ENCODE results near the gene FSTL4.
A peak's percentile ranks its signal among the peaks of the same experiment; 100 is the strongest.
"Not testable (repeated sequence)": the region's sequence is repeated elsewhere in the genome, so short reads cannot be mapped to it uniquely, and the experiment has no call there.

Gene FSTL4

GRCh38 chr5:133201310-133201709 lies 411.0 kb downstream of the FSTL4 start:
- H3K4me3 Mint-ChIP-seq = no peak overlapping the region
- H3K9me3 Mint-ChIP-seq = no peaks in the 10 kb centered on the region
- H3K27ac Mint-ChIP-seq = no peak overlapping the region
- no peaks in the 10 kb centered on the region for H3K4me1 Mint-ChIP-seq (ENCODE audit: low read depth)
- no peaks in the 10 kb centered on the region for H3K36me3 Mint-ChIP-seq (ENCODE audit: low read depth)
- peaks cover 17% of the 10 kb centered on the region for H3K27me3 Mint-ChIP-seq (ENCODE audit: low read depth)

- peaks cover 12% of the 10 kb centered on the region for H3K27me3 Mint-ChIP-seq (ENCODE audit: low read depth)
- H3K9me3 Mint-ChIP-seq = no peaks in the 10 kb centered on the region
- H3K27ac Mint-ChIP-seq = no peak overlapping the region
- H3K4me1 Mint-ChIP-seq (ENCODE audit: low read depth) = no peaks in the 10 kb centered on the region
- no peak overlapping the region for H3K4me3 Mint-ChIP-seq
- H3K36me3 Mint-ChIP-seq (ENCODE audit: low read depth) = no peaks in the 10 kb centered on the region
Observed at GRCh38 chr5:133200256-133200655, 412.1 kb downstream of the FSTL4 start.

GRCh38 chr5:133199417-133200178 lies 412.7 kb downstream of the FSTL4 start:
- Mint-ChIP-seq H3K27me3 (ENCODE audit: low read depth) (peaks cover 10% of the 10 kb centered on the region), H3K27ac (no peak overlapping the region), H3K9me3 (no peaks in the 10 kb centered on the region), H3K4me1 (ENCODE audit: low read depth) (no peaks in the 10 kb centered on the region), H3K4me3 (no peak overlapping the region), H3K36me3 (ENCODE audit: low read depth) (no peaks in the 10 kb centered on the region)

- Mint-ChIP-seq H3K27me3 (ENCODE audit: low read depth) (peaks cover 10% of the 10 kb centered on the region), H3K36me3 (ENCODE audit: low read depth) (no peaks in the 10 kb centered on the region), H3K9me3 (no peaks in the 10 kb centered on the region), H3K27ac (no peak overlapping the region), H3K4me3 (no peak overlapping the region), H3K4me1 (ENCODE audit: low read depth) (no peaks in the 10 kb centered on the region)
Observed at GRCh38 chr5:133198511-133198910, 413.8 kb downstream of the FSTL4 start.

- peaks cover 10% of the 10 kb centered on the region for H3K27me3 Mint-ChIP-seq (ENCODE audit: low read depth)
- no peak overlapping the region for H3K27ac Mint-ChIP-seq
Observed at GRCh38 chr5:133196441-133197085, 415.8 kb downstream of the FSTL4 start.

GRCh38 chr5:133195250-133195649 lies 417.1 kb downstream of the FSTL4 start:
- Mint-ChIP-seq H3K4me3 (no peak overlapping the region), H3K27ac (no peak overlapping the region), H3K4me1 (ENCODE audit: low read depth) (no peaks in the 10 kb centered on the region), H3K36me3 (ENCODE audit: low read depth) (no peaks in the 10 kb centered on the region), H3K9me3 (no peaks in the 10 kb centered on the region), H3K27me3 (ENCODE audit: low read depth) (peaks cover 10% of the 10 kb centered on the region)

More at GRCh38 chr5:133196441-133197085, 415.8 kb downstream of the FSTL4 start:
- H3K4me1 Mint-ChIP-seq (ENCODE audit: low read depth) = no peaks in the 10 kb centered on the region
- H3K4me3 Mint-ChIP-seq = no peak overlapping the region
- H3K9me3 Mint-ChIP-seq = no peaks in the 10 kb centered on the region
- no peaks in the 10 kb centered on the region for H3K36me3 Mint-ChIP-seq (ENCODE audit: low read depth)

GRCh38 chr5:133193794-133194193 lies 418.5 kb downstream of the FSTL4 start:
- H3K36me3 Mint-ChIP-seq (ENCODE audit: low read depth) = no peaks in the 10 kb centered on the region
- no peak overlapping the region for H3K4me3 Mint-ChIP-seq
- H3K4me1 Mint-ChIP-seq (ENCODE audit: low read depth) = no peaks in the 10 kb centered on the region
- H3K27me3 Mint-ChIP-seq (ENCODE audit: low read depth) = peaks cover 6% of the 10 kb centered on the region
- H3K27ac Mint-ChIP-seq = no peak overlapping the region
- H3K9me3 Mint-ChIP-seq = no peaks in the 10 kb centered on the region

GRCh38 chr5:133192716-133193115 lies 419.6 kb downstream of the FSTL4 start:
- H3K4me1 Mint-ChIP-seq (ENCODE audit: low read depth) = no peaks in the 10 kb centered on the region
- H3K27ac Mint-ChIP-seq = no peak overlapping the region
- H3K27me3 Mint-ChIP-seq (ENCODE audit: low read depth) = peaks cover 12% of the 10 kb centered on the region
- H3K36me3 Mint-ChIP-seq (ENCODE audit: low read depth) = no peaks in the 10 kb centered on the region
- H3K4me3 Mint-ChIP-seq = no peak overlapping the region
- no peaks in the 10 kb centered on the region for H3K9me3 Mint-ChIP-seq

- Mint-ChIP-seq H3K4me1 (ENCODE audit: low read depth) (no peaks in the 10 kb centered on the region), H3K36me3 (ENCODE audit: low read depth) (no peaks in the 10 kb centered on the region), H3K27ac (no peak overlapping the region), H3K27me3 (ENCODE audit: low read depth) (peaks cover 10% of the 10 kb centered on the region), H3K4me3 (no peak overlapping the region), H3K9me3 (no peaks in the 10 kb centered on the region)
Observed at GRCh38 chr5:133189881-133190280, 422.5 kb downstream of the FSTL4 start.

GRCh38 chr5:133179405-133179804 lies 432.9 kb downstream of the FSTL4 start:
- no peaks in the 10 kb centered on the region for H3K9me3 Mint-ChIP-seq
- no peak overlapping the region for H3K4me3 Mint-ChIP-seq
- H3K27me3 Mint-ChIP-seq (ENCODE audit: low read depth) = peaks cover 10% of the 10 kb centered on the region
- H3K36me3 Mint-ChIP-seq (ENCODE audit: low read depth) = no peaks in the 10 kb centered on the region
- no peaks in the 10 kb centered on the region for H3K4me1 Mint-ChIP-seq (ENCODE audit: low read depth)
- H3K27ac Mint-ChIP-seq = no peak overlapping the region

GRCh38 chr5:133170756-133171387 lies 441.5 kb downstream of the FSTL4 start:
- Mint-ChIP-seq H3K4me3 (peak overlapping the region; percentile 66), H3K36me3 (ENCODE audit: low read depth) (peaks cover 18% of the 10 kb centered on the region), H3K27me3 (ENCODE audit: low read depth) (peaks cover 25% of the 10 kb centered on the region), H3K9me3 (peaks cover 27% of the 10 kb centered on the region), H3K4me1 (ENCODE audit: low read depth) (peaks cover 14% of the 10 kb centered on the region)
- H3K27ac Mint-ChIP-seq = not testable (repeated sequence)

- H3K4me1 Mint-ChIP-seq (ENCODE audit: low read depth) = peaks cover 17% of the 10 kb centered on the region
- peak overlapping the region; percentile 33 for H3K27ac Mint-ChIP-seq
Observed at GRCh38 chr5:133164759-133165158, 447.6 kb downstream of the FSTL4 start.

GRCh38 chr5:133163839-133164238 lies 448.5 kb downstream of the FSTL4 start:
- H3K36me3 Mint-ChIP-seq (ENCODE audit: low read depth) = peaks cover 9% of the 10 kb centered on the region
- H3K27me3 Mint-ChIP-seq (ENCODE audit: low read depth) = peaks cover 12% of the 10 kb centered on the region
- peaks cover 24% of the 10 kb centered on the region for H3K9me3 Mint-ChIP-seq
- H3K4me3 Mint-ChIP-seq = no peak overlapping the region
- H3K27ac Mint-ChIP-seq = no peak overlapping the region
- peaks cover 14% of the 10 kb centered on the region for H3K4me1 Mint-ChIP-seq (ENCODE audit: low read depth)

More at GRCh38 chr5:133164759-133165158, 447.6 kb downstream of the FSTL4 start:
- peaks cover 16% of the 10 kb centered on the region for H3K27me3 Mint-ChIP-seq (ENCODE audit: low read depth)
- H3K9me3 Mint-ChIP-seq = peaks cover 25% of the 10 kb centered on the region
- H3K4me3 Mint-ChIP-seq = no peak overlapping the region
- H3K36me3 Mint-ChIP-seq (ENCODE audit: low read depth) = peaks cover 17% of the 10 kb centered on the region

GRCh38 chr5:133159543-133159942 lies 452.8 kb downstream of the FSTL4 start:
- peaks cover 2% of the 10 kb centered on the region for H3K36me3 Mint-ChIP-seq (ENCODE audit: low read depth)
- H3K9me3 Mint-ChIP-seq = peaks cover 6% of the 10 kb centered on the region
- H3K4me1 Mint-ChIP-seq (ENCODE audit: low read depth) = peaks cover 8% of the 10 kb centered on the region
- H3K27me3 Mint-ChIP-seq (ENCODE audit: low read depth) = peaks cover 3% of the 10 kb centered on the region
- no peak overlapping the region for H3K27ac Mint-ChIP-seq
- no peak overlapping the region for H3K4me3 Mint-ChIP-seq

Data from T-helper 1 cell treated with Interleukin-12 subunit alpha and Interleukin-12 subunit beta and Interleukin-4 antibody, amounts not matched to agents 30 μg/mL and 1 μg/mL, for 36 hours (primary cell).